22Rv1 (cell line): ENCODE data around the gene PLEKHA8.

ENCODE experiments used
- ZFX ChIP-seq: fragments of 450-650 bp; IDR thresholded peaks from 2 replicates; pipeline ENCODE4 v1.6.1; 2017; ENCODE audit warnings: antibody characterized with exemption, borderline replicate concordance
- TF ChIP-seq, protein P1 (sequence below): fragments of 450-650 bp; IDR thresholded peaks from 2 replicates; pipeline ENCODE4 v1.5.1; 2017; ENCODE audit warnings: mild to moderate bottlenecking

GRCh38 chr7:30148426-30148825 lies 120.2 kb downstream of the PLEKHA8 start:
- no peak for TF ChIP-seq ZFX
- TF ChIP-seq, protein P1, sequence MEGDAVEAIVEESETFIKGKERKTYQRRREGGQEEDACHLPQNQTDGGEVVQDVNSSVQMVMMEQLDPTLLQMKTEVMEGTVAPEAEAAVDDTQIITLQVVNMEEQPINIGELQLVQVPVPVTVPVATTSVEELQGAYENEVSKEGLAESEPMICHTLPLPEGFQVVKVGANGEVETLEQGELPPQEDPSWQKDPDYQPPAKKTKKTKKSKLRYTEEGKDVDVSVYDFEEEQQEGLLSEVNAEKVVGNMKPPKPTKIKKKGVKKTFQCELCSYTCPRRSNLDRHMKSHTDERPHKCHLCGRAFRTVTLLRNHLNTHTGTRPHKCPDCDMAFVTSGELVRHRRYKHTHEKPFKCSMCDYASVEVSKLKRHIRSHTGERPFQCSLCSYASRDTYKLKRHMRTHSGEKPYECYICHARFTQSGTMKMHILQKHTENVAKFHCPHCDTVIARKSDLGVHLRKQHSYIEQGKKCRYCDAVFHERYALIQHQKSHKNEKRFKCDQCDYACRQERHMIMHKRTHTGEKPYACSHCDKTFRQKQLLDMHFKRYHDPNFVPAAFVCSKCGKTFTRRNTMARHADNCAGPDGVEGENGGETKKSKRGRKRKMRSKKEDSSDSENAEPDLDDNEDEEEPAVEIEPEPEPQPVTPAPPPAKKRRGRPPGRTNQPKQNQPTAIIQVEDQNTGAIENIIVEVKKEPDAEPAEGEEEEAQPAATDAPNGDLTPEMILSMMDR, result no peak
